Epithelial cell of esophagus (primary cell): ENCODE data around the gene CUBN.

Source experiments
- DNase-seq: peaks from one replicate; pipeline ENCODE4 v3.0.0; 2010; ENCODE audit warnings: low read depth
- H3K4me3 ChIP-seq: 2 replicates; pipeline ENCODE4 v1.5.1; 2011; ENCODE audit warnings: mild to moderate bottlenecking, low read length, control low read depth
- CTCF ChIP-seq: IDR thresholded peaks from 2 replicates; pipeline ENCODE4 v1.5.1; 2011; ENCODE audit warnings: low read depth, mild to moderate bottlenecking, low read length, control low read depth, inconsistent platforms; ENCODE audit not compliant: insufficient read depth; ENCODE audit errors: missing control alignments

Gene CUBN

GRCh38 chr10:17113346-17113745 is 16.3 kb downstream of the CUBN start:
- DNase-seq: peak; percentile 67
- no peak for TF ChIP-seq CTCF
- no peak overlapping the region for H3K4me3 ChIP-seq

- H3K4me3 ChIP-seq: no peak overlapping the region
- peak; percentile 25 for DNase-seq
- no peak for TF ChIP-seq CTCF
Measured at GRCh38 chr10:17112566-17112965, 17.0 kb downstream of the CUBN start.

- H3K4me3 ChIP-seq: no peak overlapping the region
- no peak for TF ChIP-seq CTCF
- peak; percentile 70 for DNase-seq
Measured at GRCh38 chr10:17109475-17110207, 20.0 kb downstream of the CUBN start.

- DNase-seq: no peak
- no peak overlapping the region for H3K4me3 ChIP-seq
- no peak for TF ChIP-seq CTCF
Measured at GRCh38 chr10:17109046-17109445, 20.6 kb downstream of the CUBN start.

GRCh38 chr10:17106991-17107390 is 22.6 kb downstream of the CUBN start:
- DNase-seq: no peak
- no peak for TF ChIP-seq CTCF
- H3K4me3 ChIP-seq: no peak overlapping the region

- DNase-seq: no peak
- no peak overlapping the region for H3K4me3 ChIP-seq
- TF ChIP-seq CTCF: no peak
Measured at GRCh38 chr10:17101910-17102266, 27.7 kb downstream of the CUBN start.

- DNase-seq: no peak
- H3K4me3 ChIP-seq: no peak overlapping the region
- TF ChIP-seq CTCF: no peak
Measured at GRCh38 chr10:17101257-17101909, 28.2 kb downstream of the CUBN start.
